ENCODE measurements around the gene TBP. TPM values are rescaled to one million over a fixed set of nuclear protein-coding genes. Genes with fewer than 3 reads are reported as not detected.

TBP gene
- total and polyA plus RNA-seq, 2 of the 13 experiments (the other 11 are each of a cell fraction or from before 2014, with no cell fraction given) = 21.7 to 28.1 TPM

GRCh38 chr6:170596426-170596825 lies 42.3 kb downstream of the TBP start:
- in situ Hi-C loops (cut with HindIII; ENCODE audit: extremely low pct_ligation_motif_present, low pct_unique_long_range_greater_than_20kb) = no loop called here
- CTCF ChIA-PET (ENCODE audit: low intra/inter-chr PET ratio, low total read pairs) = no interaction called here
- POLR2A ChIA-PET = no interaction called here

More at GRCh38 chr6:170596426-170596825, 42.3 kb downstream of the TBP start:
- intact Hi-C loops (cut with micrococcal nuclease; ENCODE audit: unreplicated experiment) = no loop called here
- TF ChIP-seq GATAD2A (CRISPR knock-in tag; IDR thresholded peaks at IDR 0.05) (no peak), ZBTB46 (CRISPR knock-in tag; IDR thresholded peaks at IDR 0.05; ENCODE audit: borderline replicate concordance) (no peak), ZNF878 (CRISPR knock-in tag; IDR thresholded peaks at IDR 0.05) (no peak), RORA (CRISPR knock-in tag; IDR thresholded peaks at IDR 0.05) (no peak), ZNF740 (CRISPR knock-in tag; IDR thresholded peaks at IDR 0.05) (no peak), SPEN (CRISPR knock-in tag; IDR thresholded peaks at IDR 0.05; ENCODE audit: low read depth) (no peak), ZNF451 (CRISPR knock-in tag; IDR thresholded peaks at IDR 0.05) (no peak), TFDP2 (CRISPR knock-in tag; IDR thresholded peaks at IDR 0.05) (no peak), HNRNPLL (IDR thresholded peaks at IDR 0.05; ENCODE audit: low read depth, low read length, poor library complexity, severe bottlenecking) (no peak), HMGXB3 (CRISPR knock-in tag; IDR thresholded peaks at IDR 0.05; ENCODE audit: borderline replicate concordance) (no peak), MNT (IDR thresholded peaks at IDR 0.05) (no peak), EHMT2 (IDR thresholded peaks at IDR 0.05; ENCODE audit: borderline replicate concordance, low read depth, low read length) (no peak), ZNF672 (CRISPR knock-in tag; IDR thresholded peaks at IDR 0.05) (no peak), ZSCAN30 (CRISPR knock-in tag; IDR thresholded peaks at IDR 0.05) (no peak), ZNF841 (CRISPR knock-in tag; IDR thresholded peaks at IDR 0.05; ENCODE audit: borderline replicate concordance) (no peak), TMF1 (CRISPR knock-in tag; IDR thresholded peaks at IDR 0.05; ENCODE audit: low read depth) (no peak), HOXA9 (CRISPR knock-in tag; IDR thresholded peaks at IDR 0.05; ENCODE audit: borderline replicate concordance) (no peak)
- H3K79me2 ChIP-seq (ENCODE audit: insufficient read depth, low read length) = no peaks in the 10 kb centered on the region
- BruUV-seq (replicated peaks) = no TSS peak
- FAIRE-seq (no peak), ATAC-seq (no peak), DNase-seq (ENCODE audit: low spot score) (no peak)
- no peaks in the 10 kb centered on the region for H3K4me1 ChIP-seq (ENCODE audit: insufficient read depth, low read length)
- no peak overlapping the region for H3K4me3 ChIP-seq (replicated peaks in 1 of 3; ENCODE audit: insufficient read depth in 1 of 3, low read depth in 2 of 3, low read length in 3 of 3)
- H3K27ac ChIP-seq (ENCODE audit: extremely low read length, insufficient read depth, low read length) = no peak overlapping the region
- H3K4me2 ChIP-seq (ENCODE audit: low read depth, low read length) = no peak overlapping the region
- no peak overlapping the region for H3K9ac ChIP-seq (ENCODE audit: insufficient read depth, low read depth, low read length)
- H3K9me3 ChIP-seq (ENCODE audit: low read length) = peaks cover 4% of the 10 kb centered on the region; the same call in 1 of the 2 replicates
- no peaks in the 10 kb centered on the region for H4K20me1 ChIP-seq (ENCODE audit: insufficient read depth, low read length)
- no peaks in the 10 kb centered on the region for H3K36me3 ChIP-seq (replicated peaks in 1 of 2; ENCODE audit: control insufficient read depth in 1 of 2, insufficient read depth in 2 of 2, low read length in 2 of 2)
- H3K27me3 ChIP-seq (ENCODE audit: control insufficient read depth in 1 of 2, insufficient read depth in 2 of 2, low read length in 2 of 2) = peaks cover 2 to 3% of the 10 kb centered on the region in 2 experiments; a peak in 1 of 5 replicates
- no peak overlapping the region for H2AFZ ChIP-seq (ENCODE audit: low read length)

Data from HepG2 (cell line).